Activated T-cell treated with anti-CD3 and anti-CD28 coated beads, Interleukin-2, amount 50 U/mL, for 24 hours (primary cell): ENCODE data around the gene MND1.

Experiments
- DNase-seq: peaks from one replicate; pipeline ENCODE4 v3.0.0-alpha.2; 2020
- H3K27ac Mint-ChIP-seq: 2 replicates; pipeline ENCODE4 v1.8.0; 2020; ENCODE audit warnings: mild to moderate bottlenecking, mixed read lengths
- H3K27me3 Mint-ChIP-seq: 2 replicates; pipeline ENCODE4 v1.8.0; 2020; ENCODE audit warnings: mixed read lengths
- H3K36me3 Mint-ChIP-seq: 2 replicates; pipeline ENCODE4 v1.8.0; 2020; ENCODE audit warnings: low read depth, mixed read lengths
- H3K4me1 Mint-ChIP-seq: 2 replicates; pipeline ENCODE4 v1.8.0; 2020; ENCODE audit warnings: low read depth, mixed read lengths
- H3K4me3 Mint-ChIP-seq: 2 replicates; pipeline ENCODE4 v1.8.0; 2020; ENCODE audit warnings: mild to moderate bottlenecking, moderate library complexity, mixed read lengths
- H3K9me3 Mint-ChIP-seq: 2 replicates; pipeline ENCODE4 v1.8.0; 2020; ENCODE audit warnings: mixed read lengths

MND1 gene

GRCh38 chr4:153367092-153367491 lies 22.6 kb downstream of the MND1 start:
- Mint-ChIP-seq H3K27me3 (no peaks in the 10 kb centered on the region), H3K4me1 (peaks cover 22% of the 10 kb centered on the region), H3K27ac (no peak overlapping the region), H3K9me3 (peaks cover 3% of the 10 kb centered on the region), H3K4me3 (no peak overlapping the region), H3K36me3 (peaks cover 91% of the 10 kb centered on the region)
- no peak for DNase-seq

- DNase-seq, result no peak
- Mint-ChIP-seq H3K4me3 (no peak overlapping the region), H3K27ac (no peak overlapping the region), H3K27me3 (no peaks in the 10 kb centered on the region), H3K36me3 (peaks cover 88% of the 10 kb centered on the region), H3K9me3 (peaks cover 6% of the 10 kb centered on the region), H3K4me1 (peaks cover 22% of the 10 kb centered on the region)
These were observed 24.5 kb downstream of the MND1 start for GRCh38 chr4:153369021-153369420.

DNA sequence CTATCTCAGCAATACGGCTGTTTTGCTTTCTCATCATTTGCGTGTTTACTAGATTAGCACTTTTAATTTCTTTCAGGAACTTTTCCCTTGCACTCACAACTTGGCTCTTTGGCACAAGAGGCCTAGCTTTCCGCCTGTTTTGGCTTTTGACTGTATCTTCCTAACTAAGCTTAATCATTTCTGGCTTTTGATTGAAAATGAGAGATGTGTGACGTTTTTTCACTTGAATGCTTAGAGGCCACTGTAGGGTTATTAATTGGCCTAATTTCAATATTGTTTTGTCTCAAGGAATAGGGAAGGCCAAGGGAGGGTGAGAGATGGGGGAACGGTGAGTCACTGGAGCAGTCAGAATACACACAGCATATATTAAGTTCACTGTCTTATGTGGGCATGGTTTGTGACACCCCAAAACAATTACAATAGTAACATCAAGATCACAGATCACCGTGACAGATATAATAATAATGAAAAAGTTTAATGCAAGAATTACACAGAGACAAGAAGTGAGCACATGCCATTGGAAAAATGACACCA lies 27.3 kb downstream of the MND1 start:
- Mint-ChIP-seq H3K27me3 (no peaks in the 10 kb centered on the region), H3K4me1 (peaks cover 20% of the 10 kb centered on the region), H3K36me3 (peaks cover 68% of the 10 kb centered on the region), H3K9me3 (peaks cover 5% of the 10 kb centered on the region), H3K4me3 (no peak overlapping the region), H3K27ac (peak overlapping the region; percentile 39)
- DNase-seq, result no peak

- no peak overlapping the region for H3K4me3 Mint-ChIP-seq
- peaks cover 55% of the 10 kb centered on the region for H3K36me3 Mint-ChIP-seq
- H3K4me1 Mint-ChIP-seq, result peaks cover 9% of the 10 kb centered on the region
These were observed 28.6 kb downstream of the MND1 start for GRCh38 chr4:153372967-153373562.

DNA sequence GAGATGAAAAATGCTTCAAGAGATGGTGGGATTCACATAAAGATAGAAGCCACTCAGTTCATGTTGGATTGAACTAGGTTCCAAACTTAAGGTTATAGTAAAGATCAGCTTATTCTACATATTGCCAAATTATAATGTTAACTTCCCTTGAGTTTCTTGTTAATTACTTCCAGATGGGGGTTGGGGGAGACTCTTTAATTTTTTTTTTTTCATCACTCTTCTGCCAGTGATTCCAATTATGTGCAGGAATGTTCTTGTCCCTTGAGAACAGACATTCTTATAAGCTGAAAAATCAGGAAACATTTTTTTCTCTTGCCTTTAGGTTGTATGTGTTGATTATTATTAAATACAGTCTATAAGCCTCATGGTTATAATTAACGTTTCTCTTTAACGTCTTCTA lies 30.0 kb downstream of the MND1 start:
- H3K4me3 Mint-ChIP-seq, result no peak overlapping the region
- H3K9me3 Mint-ChIP-seq, result peaks cover 5% of the 10 kb centered on the region
- no peak overlapping the region for H3K27ac Mint-ChIP-seq
- peaks cover 15% of the 10 kb centered on the region for H3K4me1 Mint-ChIP-seq
- no peak for DNase-seq
- H3K36me3 Mint-ChIP-seq, result peaks cover 44% of the 10 kb centered on the region
- no peaks in the 10 kb centered on the region for H3K27me3 Mint-ChIP-seq

More at GRCh38 chr4:153372967-153373562, 28.6 kb downstream of the MND1 start:
- peaks cover 5% of the 10 kb centered on the region for H3K9me3 Mint-ChIP-seq
- H3K27me3 Mint-ChIP-seq, result no peaks in the 10 kb centered on the region
- DNase-seq, result no peak
- no peak overlapping the region for H3K27ac Mint-ChIP-seq

- Mint-ChIP-seq H3K4me1 (peaks cover 15% of the 10 kb centered on the region), H3K9me3 (peaks cover 5% of the 10 kb centered on the region)
These were observed 30.8 kb downstream of the MND1 start for GRCh38 chr4:153375303-153375702.

GRCh38 chr4:153383131-153383530 lies 38.6 kb downstream of the MND1 start:
- no peaks in the 10 kb centered on the region for H3K27me3 Mint-ChIP-seq
- no peak for DNase-seq
- H3K27ac Mint-ChIP-seq, result no peak overlapping the region
- no peak overlapping the region for H3K4me3 Mint-ChIP-seq
- H3K9me3 Mint-ChIP-seq, result no peaks in the 10 kb centered on the region
- peaks cover 6% of the 10 kb centered on the region for H3K4me1 Mint-ChIP-seq
- peaks cover 6% of the 10 kb centered on the region for H3K36me3 Mint-ChIP-seq

More at GRCh38 chr4:153375303-153375702, 30.8 kb downstream of the MND1 start:
- DNase-seq, result no peak
- no peak overlapping the region for H3K4me3 Mint-ChIP-seq
- no peaks in the 10 kb centered on the region for H3K27me3 Mint-ChIP-seq
- H3K36me3 Mint-ChIP-seq, result peaks cover 36% of the 10 kb centered on the region
- H3K27ac Mint-ChIP-seq, result no peak overlapping the region

GRCh38 chr4:153384160-153384559 lies 39.7 kb downstream of the MND1 start:
- Mint-ChIP-seq H3K27me3 (no peaks in the 10 kb centered on the region), H3K36me3 (peaks cover 4% of the 10 kb centered on the region), H3K27ac (no peak overlapping the region), H3K4me1 (no peaks in the 10 kb centered on the region), H3K9me3 (no peaks in the 10 kb centered on the region), H3K4me3 (no peak overlapping the region)
- no peak for DNase-seq

DNA sequence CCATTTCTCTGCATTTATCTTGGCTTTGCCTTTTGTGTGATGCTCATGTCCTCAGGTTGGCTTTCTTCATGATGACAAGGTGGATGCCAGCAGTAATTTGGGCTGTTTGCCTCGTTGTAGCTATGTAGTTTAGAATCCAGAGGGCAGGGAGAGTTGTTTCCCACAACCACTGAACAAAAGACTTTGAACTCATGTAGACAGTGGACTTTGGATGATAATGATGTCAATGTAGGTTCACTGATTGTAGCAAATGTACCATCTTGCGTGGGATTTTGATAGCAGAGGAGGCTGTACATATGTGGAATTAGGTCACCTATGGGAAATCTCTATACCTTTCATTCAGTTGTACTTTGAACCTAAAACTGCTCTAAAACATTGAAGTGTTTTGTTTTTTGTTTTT lies 41.3 kb downstream of the MND1 start:
- no peaks in the 10 kb centered on the region for H3K4me1 Mint-ChIP-seq
- no peaks in the 10 kb centered on the region for H3K27me3 Mint-ChIP-seq
- no peaks in the 10 kb centered on the region for H3K9me3 Mint-ChIP-seq
- H3K36me3 Mint-ChIP-seq, result peaks cover 4% of the 10 kb centered on the region
- H3K4me3 Mint-ChIP-seq, result no peak overlapping the region
- DNase-seq, result no peak
- no peak overlapping the region for H3K27ac Mint-ChIP-seq

GRCh38 chr4:153387981-153388380 lies 43.5 kb downstream of the MND1 start:
- Mint-ChIP-seq H3K27me3 (no peaks in the 10 kb centered on the region), H3K9me3 (no peaks in the 10 kb centered on the region), H3K27ac (no peak overlapping the region), H3K36me3 (peaks cover 5% of the 10 kb centered on the region), H3K4me1 (no peaks in the 10 kb centered on the region), H3K4me3 (no peak overlapping the region)
- DNase-seq, result no peak

- H3K27ac Mint-ChIP-seq, result no peak overlapping the region
- DNase-seq, result no peak
- no peak overlapping the region for H3K4me3 Mint-ChIP-seq
- no peaks in the 10 kb centered on the region for H3K27me3 Mint-ChIP-seq
- peaks cover 8% of the 10 kb centered on the region for H3K36me3 Mint-ChIP-seq
- no peaks in the 10 kb centered on the region for H3K9me3 Mint-ChIP-seq
- H3K4me1 Mint-ChIP-seq, result peaks cover 5% of the 10 kb centered on the region
These were observed 48.9 kb downstream of the MND1 start for GRCh38 chr4:153393397-153393796.

- Mint-ChIP-seq H3K27me3 (no peaks in the 10 kb centered on the region), H3K27ac (no peak overlapping the region), H3K4me3 (no peak overlapping the region), H3K9me3 (no peaks in the 10 kb centered on the region), H3K36me3 (peaks cover 9% of the 10 kb centered on the region), H3K4me1 (peaks cover 13% of the 10 kb centered on the region)
- DNase-seq, result no peak
These were observed 50.5 kb downstream of the MND1 start for GRCh38 chr4:153394945-153395344.

GRCh38 chr4:153398713-153399112 lies 54.2 kb downstream of the MND1 start:
- no peak for DNase-seq
- H3K27ac Mint-ChIP-seq, result no peak overlapping the region

GRCh38 chr4:153399358-153399757 lies 54.9 kb downstream of the MND1 start:
- no peak for DNase-seq
- no peak overlapping the region for H3K4me3 Mint-ChIP-seq
- H3K36me3 Mint-ChIP-seq, result peaks cover 16% of the 10 kb centered on the region
- no peak overlapping the region for H3K27ac Mint-ChIP-seq
- no peaks in the 10 kb centered on the region for H3K9me3 Mint-ChIP-seq
- no peaks in the 10 kb centered on the region for H3K27me3 Mint-ChIP-seq
- peaks cover 13% of the 10 kb centered on the region for H3K4me1 Mint-ChIP-seq

More at GRCh38 chr4:153398713-153399112, 54.2 kb downstream of the MND1 start:
- Mint-ChIP-seq H3K27me3 (no peaks in the 10 kb centered on the region), H3K36me3 (peaks cover 19% of the 10 kb centered on the region), H3K4me3 (no peak overlapping the region), H3K9me3 (no peaks in the 10 kb centered on the region), H3K4me1 (peaks cover 13% of the 10 kb centered on the region)

DNA sequence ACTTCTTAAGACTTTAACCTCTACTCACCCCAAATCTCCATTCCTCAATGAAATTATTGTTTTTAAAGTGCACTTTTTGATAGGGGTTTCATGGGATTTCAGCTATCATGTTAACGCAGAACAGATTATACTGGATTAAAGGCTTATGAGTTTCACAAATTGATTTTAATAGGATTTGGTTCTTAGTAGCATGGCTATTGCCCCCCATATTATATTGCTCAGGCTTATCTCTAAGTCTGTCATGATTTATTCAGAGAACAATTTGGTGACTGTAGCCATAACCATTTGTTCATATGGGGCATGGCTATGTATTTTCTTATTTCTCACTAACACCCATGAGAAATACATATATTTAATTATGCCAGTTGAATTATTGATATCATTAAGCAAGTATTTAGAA lies 57.0 kb downstream of the MND1 start:
- Mint-ChIP-seq H3K36me3 (peaks cover 24% of the 10 kb centered on the region), H3K9me3 (no peaks in the 10 kb centered on the region), H3K27me3 (no peaks in the 10 kb centered on the region), H3K4me3 (no peak overlapping the region), H3K4me1 (peaks cover 13% of the 10 kb centered on the region), H3K27ac (no peak overlapping the region)
- no peak for DNase-seq
